GM12891 (cell line): ENCODE results near the gene HINFP.

Experiments used
- POLR2A ChIP-seq: IDR thresholded peaks from 2 replicates; pipeline ENCODE4 v1.6.1; 2011; ENCODE audit warnings: low read depth, low read length, control low read depth
- POLR2AphosphoS5 ChIP-seq: IDR thresholded peaks from 2 replicates; pipeline ENCODE4 v1.6.1; 2011; ENCODE audit warnings: low read depth, low read length, control low read depth
- SPI1 ChIP-seq: IDR thresholded peaks from 2 replicates; pipeline ENCODE4 v1.6.1; 2011; ENCODE audit warnings: low read depth, low read length, control low read depth

GRCh38 chr11:119118946-119119345 is 2.4 kb upstream of the HINFP start:
- TF ChIP-seq POLR2AphosphoS5 (no peak), SPI1 (no peak), POLR2A (no peak)
